Vagina (tissue), 2 donors: ENCODE results near the gene TYSND1. TPM values are rescaled to one million over a fixed set of nuclear protein-coding genes. Genes with fewer than 3 reads are reported as not detected.
"Not testable (repeated sequence)": the region's sequence is repeated elsewhere in the genome, so short reads cannot be mapped to it uniquely, and the experiment has no call there.

Source experiments
- DNase-seq, 2 donors: peaks; one replicate each; pipeline ENCODE4 v3.0.0-alpha.2; 2017; ENCODE audit errors: extremely low spot score in 2 of 2
- H3K27ac ChIP-seq: fragments of 200-600 bp; sonication (generic); one replicate; pipeline ENCODE4 v1.5.1; 2019
- H3K27me3 ChIP-seq: fragments of 200-600 bp; sonication (generic); one replicate; pipeline ENCODE4 v1.5.1; 2019
- H3K36me3 ChIP-seq, 2 donors: fragments of 200-600 bp; sonication (generic); one replicate each; pipeline ENCODE4 v1.5.1; 2017 to 2019
- H3K4me1 ChIP-seq: fragments of 200-600 bp; sonication (generic); one replicate; pipeline ENCODE4 v1.5.1; 2019
- H3K4me3 ChIP-seq, 2 donors: fragments of 200-600 bp; sonication (generic); 1 replicate in 1 of 2; 2 replicates in 1 of 2; pipeline ENCODE4 v1.5.1; 2016 to 2019
- H3K9me3 ChIP-seq: fragments of 200-600 bp; sonication (generic); one replicate; pipeline ENCODE4 v1.5.1; 2019
- POLR2A ChIP-seq, 2 donors: fragments of 450-650 bp; IDR thresholded peaks; one replicate each; pipeline ENCODE4 v1.6.1; 2017; ENCODE audit warnings: antibody characterized with exemption in 2 of 2, mild to moderate bottlenecking in 2 of 2, moderate library complexity in 2 of 2
- POLR2AphosphoS5 ChIP-seq, 2 donors: sonication (generic); formaldehyde crosslinking; IDR thresholded peaks; one replicate each; pipeline ENCODE4 v1.9.0; 2017; ENCODE audit warnings: antibody characterized with exemption in 2 of 2, mild to moderate bottlenecking in 2 of 2, low read depth in 1 of 2; ENCODE audit not compliant: insufficient read depth in 1 of 2
- intact Hi-C: fragments of 100-400 bp; cut with DNase I; formaldehyde crosslinking; loops from one replicate; pipeline ENCODE4 v1.15.1; 2023
- total RNA-seq: library from RNA; depleted of rRNA; stranded (reverse); fragments of >200 nt; gene quantifications from one replicate; pipeline ENCODE4 v1.2.3, GENCODE V29; 2016
- TF ChIP-seq, protein P1 (sequence below), 3 experiments: fragments of 450-650 bp in 2 of 3; fragments of 200-600 bp in 1 of 3; sonication (generic) in 1 of 3; IDR thresholded peaks; one replicate each; pipeline ENCODE4 v1.5.1; 2017 to 2019; ENCODE audit warnings: antibody characterized with exemption in 3 of 3, mild to moderate bottlenecking in 2 of 3, moderate library complexity in 2 of 3

TYSND1 gene
- total RNA-seq, 1 donor from 2014 or later: 15.7 TPM

DNA sequence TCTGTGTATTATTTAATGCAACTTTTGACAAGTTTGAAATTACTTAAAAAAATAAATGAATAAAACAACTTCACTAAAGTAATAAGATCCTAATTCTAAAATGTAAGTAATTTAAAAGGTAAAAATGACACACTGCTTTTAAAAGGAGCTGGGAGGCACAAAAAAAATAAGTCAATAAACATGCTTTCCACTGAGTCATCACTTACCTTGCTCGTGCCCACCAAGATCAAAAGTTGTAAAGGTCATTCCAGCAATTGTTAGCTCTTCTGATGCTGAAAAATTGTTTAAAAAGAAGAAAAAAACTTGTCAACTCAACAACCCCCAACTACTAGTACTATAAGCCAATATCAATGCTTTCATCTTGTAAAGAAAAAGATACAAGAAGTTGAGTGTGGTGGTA is 14.3 kb upstream of the TYSND1 start:
- peaks cover 2 to 57% of the 10 kb centered on the region in 2 donors for H3K36me3 ChIP-seq
- no peaks in the 10 kb centered on the region for H3K9me3 ChIP-seq
- intact Hi-C loops: no loop called here
- DNase-seq: no peak
- H3K27ac ChIP-seq: no peak overlapping the region
- H3K27me3 ChIP-seq: no peaks in the 10 kb centered on the region
- H3K4me3 ChIP-seq: no peak overlapping the region
- no peak for TF ChIP-seq POLR2AphosphoS5 (IDR thresholded peaks at IDR 0.05; ENCODE audit: insufficient read depth in 1 of 2, low read depth in 1 of 2)
- TF ChIP-seq POLR2A (IDR thresholded peaks at IDR 0.05): no peak
- TF ChIP-seq, protein P1, sequence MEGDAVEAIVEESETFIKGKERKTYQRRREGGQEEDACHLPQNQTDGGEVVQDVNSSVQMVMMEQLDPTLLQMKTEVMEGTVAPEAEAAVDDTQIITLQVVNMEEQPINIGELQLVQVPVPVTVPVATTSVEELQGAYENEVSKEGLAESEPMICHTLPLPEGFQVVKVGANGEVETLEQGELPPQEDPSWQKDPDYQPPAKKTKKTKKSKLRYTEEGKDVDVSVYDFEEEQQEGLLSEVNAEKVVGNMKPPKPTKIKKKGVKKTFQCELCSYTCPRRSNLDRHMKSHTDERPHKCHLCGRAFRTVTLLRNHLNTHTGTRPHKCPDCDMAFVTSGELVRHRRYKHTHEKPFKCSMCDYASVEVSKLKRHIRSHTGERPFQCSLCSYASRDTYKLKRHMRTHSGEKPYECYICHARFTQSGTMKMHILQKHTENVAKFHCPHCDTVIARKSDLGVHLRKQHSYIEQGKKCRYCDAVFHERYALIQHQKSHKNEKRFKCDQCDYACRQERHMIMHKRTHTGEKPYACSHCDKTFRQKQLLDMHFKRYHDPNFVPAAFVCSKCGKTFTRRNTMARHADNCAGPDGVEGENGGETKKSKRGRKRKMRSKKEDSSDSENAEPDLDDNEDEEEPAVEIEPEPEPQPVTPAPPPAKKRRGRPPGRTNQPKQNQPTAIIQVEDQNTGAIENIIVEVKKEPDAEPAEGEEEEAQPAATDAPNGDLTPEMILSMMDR (IDR thresholded peaks at IDR 0.05): no peak
- H3K4me1 ChIP-seq: peaks cover 41% of the 10 kb centered on the region

DNA sequence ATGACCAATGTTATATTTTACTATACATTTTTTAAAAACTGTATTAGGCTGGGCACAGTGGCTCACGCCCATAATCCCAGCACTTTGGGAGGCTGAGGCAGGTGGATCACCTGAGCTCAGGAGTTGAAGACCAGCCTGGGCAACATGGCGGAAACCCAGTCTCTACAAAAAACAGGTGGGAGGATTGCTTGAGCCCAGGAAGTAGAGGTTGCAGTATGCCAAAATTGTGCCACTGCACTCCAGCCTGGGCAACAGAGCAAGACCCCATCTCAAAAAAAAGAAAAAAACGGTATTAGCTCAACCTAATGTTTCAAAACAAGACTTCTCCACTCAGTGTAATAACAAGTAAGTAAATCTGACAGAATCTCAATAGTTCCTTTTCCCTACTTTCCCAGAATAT is 12.9 kb upstream of the TYSND1 start:
- Histone ChIP-seq H3K36me3 (peaks cover 2 to 67% of the 10 kb centered on the region in 2 donors), H3K4me1 (peaks cover 33% of the 10 kb centered on the region)
- H3K27ac ChIP-seq, intact Hi-C loops, H3K27me3 ChIP-seq, DNase-seq, H3K9me3 ChIP-seq, H3K4me3 ChIP-seq: not testable (repeated sequence)

DNA sequence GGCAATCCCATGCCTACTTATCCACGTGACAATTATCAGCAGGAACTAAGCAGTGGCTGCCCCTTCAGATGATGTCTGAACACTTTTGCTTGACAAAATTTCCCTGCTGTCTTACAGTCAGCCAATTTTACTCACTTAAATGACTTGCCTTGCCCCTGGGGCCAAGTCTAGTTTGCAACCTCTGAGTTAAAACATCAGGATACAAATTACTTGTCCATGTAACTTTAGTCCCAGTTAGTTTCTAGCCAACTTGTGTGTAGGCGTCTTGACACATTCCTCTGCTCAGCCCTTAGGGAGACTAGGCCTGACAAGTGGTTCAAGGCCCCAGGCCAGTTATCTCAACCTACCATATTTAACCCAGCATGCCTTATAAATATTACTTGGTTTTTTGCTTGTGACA is 11.6 kb upstream of the TYSND1 start:
- Histone ChIP-seq H3K36me3 (peaks cover 2 to 78% of the 10 kb centered on the region in 2 donors), H3K27ac (no peak overlapping the region), H3K4me1 (peaks cover 21% of the 10 kb centered on the region), H3K9me3 (no peaks in the 10 kb centered on the region), H3K27me3 (no peaks in the 10 kb centered on the region), H3K4me3 (no peak overlapping the region)
- no peak for TF ChIP-seq POLR2AphosphoS5 (IDR thresholded peaks at IDR 0.05; ENCODE audit: insufficient read depth in 1 of 2, low read depth in 1 of 2)
- TF ChIP-seq POLR2A (IDR thresholded peaks at IDR 0.05): no peak
- TF ChIP-seq, protein P1 (IDR thresholded peaks at IDR 0.05): no peak
- no peak for DNase-seq
- intact Hi-C loops: no loop called here

DNA sequence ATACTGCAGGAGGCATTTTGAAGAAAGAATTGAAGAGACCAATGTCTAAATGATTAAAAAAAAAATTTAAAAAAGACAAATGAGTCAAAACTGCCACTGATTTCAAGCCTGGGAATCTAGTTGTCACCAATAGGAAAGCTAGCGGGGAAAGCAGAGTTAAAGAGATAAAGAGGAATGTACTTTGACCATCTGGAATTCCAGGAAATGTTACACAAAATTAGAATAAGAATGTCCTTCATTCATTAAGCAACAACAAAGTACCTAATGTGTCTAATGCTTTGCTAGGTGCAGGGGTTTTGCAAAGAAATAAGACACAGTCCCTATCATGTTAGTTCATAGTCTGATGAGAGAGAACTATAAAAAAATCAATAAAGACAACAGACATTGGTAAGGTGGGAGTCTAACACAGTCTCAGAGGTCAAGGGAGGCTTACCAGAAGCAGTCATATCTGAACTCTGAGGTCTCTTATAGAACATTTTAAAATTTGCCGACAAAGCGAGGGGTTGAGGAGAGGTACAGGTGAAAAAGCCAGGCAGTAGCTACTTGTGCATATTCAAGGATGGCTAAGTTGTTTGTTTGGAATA is 8.8 kb upstream of the TYSND1 start:
- Histone ChIP-seq H3K27me3 (no peaks in the 10 kb centered on the region), H3K27ac (no peak overlapping the region), H3K4me3 (no peak overlapping the region), H3K9me3 (no peaks in the 10 kb centered on the region), H3K4me1 (no peaks in the 10 kb centered on the region), H3K36me3 (peaks cover 2 to 85% of the 10 kb centered on the region in 2 donors)
- no peak for DNase-seq
- intact Hi-C loops: no loop called here
- TF ChIP-seq, protein P1 (IDR thresholded peaks at IDR 0.05): no peak
- no peak for TF ChIP-seq POLR2A (IDR thresholded peaks at IDR 0.05)
- TF ChIP-seq POLR2AphosphoS5 (IDR thresholded peaks at IDR 0.05; ENCODE audit: insufficient read depth in 1 of 2, low read depth in 1 of 2): no peak

DNA sequence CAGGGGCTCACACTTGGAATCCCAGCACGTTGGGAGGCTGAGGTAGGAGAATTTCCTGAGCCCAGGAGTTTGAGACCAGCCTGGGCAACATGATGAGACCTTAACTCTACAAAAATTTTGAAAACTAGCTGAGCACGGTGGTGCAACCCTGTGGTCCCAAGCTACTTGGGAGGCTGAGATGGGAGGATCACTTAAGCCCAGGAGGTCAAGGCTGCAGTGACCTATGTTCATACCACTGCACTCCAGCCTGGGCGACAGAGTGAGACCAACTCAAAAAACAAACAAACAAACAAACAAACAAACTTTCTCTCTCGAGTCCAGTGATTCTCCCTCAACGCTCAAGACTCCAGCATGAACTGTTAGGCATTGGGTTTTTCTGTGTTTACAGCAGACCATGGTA is 2.0 kb upstream of the TYSND1 start:
- TF ChIP-seq POLR2AphosphoS5 (IDR thresholded peaks at IDR 0.05; ENCODE audit: insufficient read depth in 1 of 2, low read depth in 1 of 2) (no peak), POLR2A (IDR thresholded peaks at IDR 0.05) (no peak)
- TF ChIP-seq, protein P1 (IDR thresholded peaks at IDR 0.05): no peak
- Histone ChIP-seq H3K4me3 (no peak overlapping the region), H3K27ac (no peak overlapping the region), H3K36me3 (peaks cover 0 to 44% of the 10 kb centered on the region in 2 donors), H3K4me1 (peaks cover 26% of the 10 kb centered on the region), H3K27me3 (no peaks in the 10 kb centered on the region), H3K9me3 (no peaks in the 10 kb centered on the region)
- DNase-seq: no peak
- intact Hi-C loops: no loop called here
